Skeletal muscle satellite cell (primary cell): ENCODE measurements around the gene MYO18B. TPM values are rescaled to one million over a fixed set of nuclear protein-coding genes. Genes with fewer than 3 reads are reported as not detected.
A peak's percentile ranks its signal among the peaks of the same experiment; 100 is the strongest.

ENCODE experiments used
- H3K27me3 ChIP-seq: 2 replicates; pipeline ENCODE4 v1.7.0; 2013; ENCODE audit warnings: low read length; ENCODE audit not compliant: control insufficient read depth, insufficient read depth
- H3K36me3 ChIP-seq: 2 replicates; pipeline ENCODE4 v1.7.0; 2013; ENCODE audit warnings: mild to moderate bottlenecking, control low read depth, low read length; ENCODE audit not compliant: insufficient read depth
- H3K4me1 ChIP-seq: 2 replicates; pipeline ENCODE4 v1.7.0; 2013; ENCODE audit warnings: low read length; ENCODE audit not compliant: control insufficient read depth, insufficient read depth
- H3K4me2 ChIP-seq: 2 replicates; pipeline ENCODE4 v1.7.0; 2013; ENCODE audit warnings: mild to moderate bottlenecking, low read length
- H3K4me3 ChIP-seq: 2 replicates; pipeline ENCODE4 v1.7.0; 2013; ENCODE audit warnings: low read length
- H3K9ac ChIP-seq: 2 replicates; pipeline ENCODE4 v1.7.0; 2013; ENCODE audit warnings: mild to moderate bottlenecking, low read depth, low read length, moderate library complexity
- H3K9me3 ChIP-seq: replicated peaks from 2 replicates; pipeline ENCODE4 v1.7.0; 2013; ENCODE audit warnings: mild to moderate bottlenecking, control low read depth, low read length
- total RNA-seq: library from RNA; depleted of rRNA; stranded (reverse); fragments of >200 nt; gene quantifications from 2 replicates; pipeline ENCODE4 v1.2.3, GENCODE V29; 2012; rRNA removed

The MYO18B gene
- total RNA-seq = 0.25 and 2.8 TPM in 2 replicates

GRCh38 chr22:25741692-25742626 is at the start of gene MYO18B:
Gene MYO18B (plus strand): TSS chr22:25742188. CDS start chr22:25761093, 18,905 bp downstream.
- Histone ChIP-seq H3K27me3 (no peaks in the 10 kb centered on the region), H3K9me3 (no peaks in the 10 kb centered on the region), H3K4me2 (peak within 1 kb of the TSS; percentile 97), H3K4me3 (peak within 1 kb of the TSS; percentile 78), H3K36me3 (no peaks in the 10 kb centered on the region), H3K4me1 (peaks cover 43% of the 10 kb centered on the region), H3K9ac (peak within 1 kb of the TSS; percentile 95)

- Histone ChIP-seq H3K9ac (no peak overlapping the region), H3K36me3 (no peaks in the 10 kb centered on the region), H3K27me3 (peaks cover 4% of the 10 kb centered on the region), H3K9me3 (no peaks in the 10 kb centered on the region), H3K4me1 (no peaks in the 10 kb centered on the region), H3K4me3 (no peak overlapping the region), H3K4me2 (no peak overlapping the region)
Observed at GRCh38 chr22:25692397-25693267, 49.4 kb upstream of the MYO18B start.

GRCh38 chr22:25693268-25693565 is 48.8 kb upstream of the MYO18B start:
- Histone ChIP-seq H3K4me1 (no peaks in the 10 kb centered on the region), H3K4me3 (no peak overlapping the region), H3K9ac (no peak overlapping the region), H3K27me3 (peaks cover 6% of the 10 kb centered on the region), H3K9me3 (no peaks in the 10 kb centered on the region), H3K36me3 (no peaks in the 10 kb centered on the region), H3K4me2 (no peak overlapping the region)

- Histone ChIP-seq H3K36me3 (no peaks in the 10 kb centered on the region), H3K4me3 (no peak overlapping the region)
Observed at GRCh38 chr22:25694196-25694907, 47.6 kb upstream of the MYO18B start.

GRCh38 chr22:25695146-25695545 is 46.8 kb upstream of the MYO18B start:
- H3K4me1 ChIP-seq = no peaks in the 10 kb centered on the region
- no peaks in the 10 kb centered on the region for H3K36me3 ChIP-seq
- no peak overlapping the region for H3K4me3 ChIP-seq
- H3K9me3 ChIP-seq = no peaks in the 10 kb centered on the region
- H3K27me3 ChIP-seq = peaks cover 8% of the 10 kb centered on the region
- no peak overlapping the region for H3K9ac ChIP-seq
- no peak overlapping the region for H3K4me2 ChIP-seq

More at GRCh38 chr22:25694196-25694907, 47.6 kb upstream of the MYO18B start:
- Histone ChIP-seq H3K4me1 (no peaks in the 10 kb centered on the region), H3K4me2 (no peak overlapping the region), H3K9ac (no peak overlapping the region), H3K9me3 (no peaks in the 10 kb centered on the region), H3K27me3 (peaks cover 8% of the 10 kb centered on the region)

GRCh38 chr22:25696763-25697162 is 45.2 kb upstream of the MYO18B start:
- H3K4me3 ChIP-seq = no peak overlapping the region
- no peaks in the 10 kb centered on the region for H3K36me3 ChIP-seq
- H3K4me1 ChIP-seq = no peaks in the 10 kb centered on the region
- H3K4me2 ChIP-seq = no peak overlapping the region
- no peak overlapping the region for H3K9ac ChIP-seq
- H3K9me3 ChIP-seq = no peaks in the 10 kb centered on the region
- peaks cover 8% of the 10 kb centered on the region for H3K27me3 ChIP-seq

GRCh38 chr22:25697181-25697664 is 44.8 kb upstream of the MYO18B start:
- H3K9ac ChIP-seq = no peak overlapping the region
- H3K27me3 ChIP-seq = peaks cover 8% of the 10 kb centered on the region
- H3K4me3 ChIP-seq = no peak overlapping the region
- no peaks in the 10 kb centered on the region for H3K4me1 ChIP-seq
- H3K36me3 ChIP-seq = no peaks in the 10 kb centered on the region
- H3K9me3 ChIP-seq = no peaks in the 10 kb centered on the region
- no peak overlapping the region for H3K4me2 ChIP-seq

- Histone ChIP-seq H3K4me3 (no peak overlapping the region), H3K27me3 (peaks cover 5% of the 10 kb centered on the region), H3K4me1 (no peaks in the 10 kb centered on the region), H3K9ac (no peak overlapping the region), H3K9me3 (no peaks in the 10 kb centered on the region), H3K4me2 (no peak overlapping the region), H3K36me3 (no peaks in the 10 kb centered on the region)
Observed at GRCh38 chr22:25697978-25698377, 44.0 kb upstream of the MYO18B start.

- H3K4me1 ChIP-seq = no peaks in the 10 kb centered on the region
- H3K4me2 ChIP-seq = no peak overlapping the region
- H3K27me3 ChIP-seq = peaks cover 5% of the 10 kb centered on the region
- no peaks in the 10 kb centered on the region for H3K36me3 ChIP-seq
- no peak overlapping the region for H3K9ac ChIP-seq
- no peak overlapping the region for H3K4me3 ChIP-seq
- no peaks in the 10 kb centered on the region for H3K9me3 ChIP-seq
Observed at GRCh38 chr22:25698461-25698860, 43.5 kb upstream of the MYO18B start.

- no peaks in the 10 kb centered on the region for H3K36me3 ChIP-seq
- H3K4me3 ChIP-seq = no peak overlapping the region
- H3K9me3 ChIP-seq = no peaks in the 10 kb centered on the region
- H3K27me3 ChIP-seq = peaks cover 5% of the 10 kb centered on the region
- H3K4me1 ChIP-seq = no peaks in the 10 kb centered on the region
- H3K9ac ChIP-seq = no peak overlapping the region
- H3K4me2 ChIP-seq = no peak overlapping the region
Observed at GRCh38 chr22:25698978-25699377, 43.0 kb upstream of the MYO18B start.
